GM18502 (cell line): Measurements from ENCODE around the gene GPR158.
"Not testable (repeated sequence)": the region's sequence is repeated elsewhere in the genome, so short reads cannot be mapped to it uniquely, and the experiment has no call there.

Experiments used
- ATAC-seq: cut with Tn5 transposase; IDR thresholded peaks from one replicate; pipeline ENCODE4 v1.9.1; 2021; ENCODE audit warnings: mild to moderate bottlenecking; ENCODE audit not compliant: unreplicated experiment, poor library complexity

Gene GPR158, protein sequence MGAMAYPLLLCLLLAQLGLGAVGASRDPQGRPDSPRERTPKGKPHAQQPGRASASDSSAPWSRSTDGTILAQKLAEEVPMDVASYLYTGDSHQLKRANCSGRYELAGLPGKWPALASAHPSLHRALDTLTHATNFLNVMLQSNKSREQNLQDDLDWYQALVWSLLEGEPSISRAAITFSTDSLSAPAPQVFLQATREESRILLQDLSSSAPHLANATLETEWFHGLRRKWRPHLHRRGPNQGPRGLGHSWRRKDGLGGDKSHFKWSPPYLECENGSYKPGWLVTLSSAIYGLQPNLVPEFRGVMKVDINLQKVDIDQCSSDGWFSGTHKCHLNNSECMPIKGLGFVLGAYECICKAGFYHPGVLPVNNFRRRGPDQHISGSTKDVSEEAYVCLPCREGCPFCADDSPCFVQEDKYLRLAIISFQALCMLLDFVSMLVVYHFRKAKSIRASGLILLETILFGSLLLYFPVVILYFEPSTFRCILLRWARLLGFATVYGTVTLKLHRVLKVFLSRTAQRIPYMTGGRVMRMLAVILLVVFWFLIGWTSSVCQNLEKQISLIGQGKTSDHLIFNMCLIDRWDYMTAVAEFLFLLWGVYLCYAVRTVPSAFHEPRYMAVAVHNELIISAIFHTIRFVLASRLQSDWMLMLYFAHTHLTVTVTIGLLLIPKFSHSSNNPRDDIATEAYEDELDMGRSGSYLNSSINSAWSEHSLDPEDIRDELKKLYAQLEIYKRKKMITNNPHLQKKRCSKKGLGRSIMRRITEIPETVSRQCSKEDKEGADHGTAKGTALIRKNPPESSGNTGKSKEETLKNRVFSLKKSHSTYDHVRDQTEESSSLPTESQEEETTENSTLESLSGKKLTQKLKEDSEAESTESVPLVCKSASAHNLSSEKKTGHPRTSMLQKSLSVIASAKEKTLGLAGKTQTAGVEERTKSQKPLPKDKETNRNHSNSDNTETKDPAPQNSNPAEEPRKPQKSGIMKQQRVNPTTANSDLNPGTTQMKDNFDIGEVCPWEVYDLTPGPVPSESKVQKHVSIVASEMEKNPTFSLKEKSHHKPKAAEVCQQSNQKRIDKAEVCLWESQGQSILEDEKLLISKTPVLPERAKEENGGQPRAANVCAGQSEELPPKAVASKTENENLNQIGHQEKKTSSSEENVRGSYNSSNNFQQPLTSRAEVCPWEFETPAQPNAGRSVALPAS (N-terminal part only)

DNA sequence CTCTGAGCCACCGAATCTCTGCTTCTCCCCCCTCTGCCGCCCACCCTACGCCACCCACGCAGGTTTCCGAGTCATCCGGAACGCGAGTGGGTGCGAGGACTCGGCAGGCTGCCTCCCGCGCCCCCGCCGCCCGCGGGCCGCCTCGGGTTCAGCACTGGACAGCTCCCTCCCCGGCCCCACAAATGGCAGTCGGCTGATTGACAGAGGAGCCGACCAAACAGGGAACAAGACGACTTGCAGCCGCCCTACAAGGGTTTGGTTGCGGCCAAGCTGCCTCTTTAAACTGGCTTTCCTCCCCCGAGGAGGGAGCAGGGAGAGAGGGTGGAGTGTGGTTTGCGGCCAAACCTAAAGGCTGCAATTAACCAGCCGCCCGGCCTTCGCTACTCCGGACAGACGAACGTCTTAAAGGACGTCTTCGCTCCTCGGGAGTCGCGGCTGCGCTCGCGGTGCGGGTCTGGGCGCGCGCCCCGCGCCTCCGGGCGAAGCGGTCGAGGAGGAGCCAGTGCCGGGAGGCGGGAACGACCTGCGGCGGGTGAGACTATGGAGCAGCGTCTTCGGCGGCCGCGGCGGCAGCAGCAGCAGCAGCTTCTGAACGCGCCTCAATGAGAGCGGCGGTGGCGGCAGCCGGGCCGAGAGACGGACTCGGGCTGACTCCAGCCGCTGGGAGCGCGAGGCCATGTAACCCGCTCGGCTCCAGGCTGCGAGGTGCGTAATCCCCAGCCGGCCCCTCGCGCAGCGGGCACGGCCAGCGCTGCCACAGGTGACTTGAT is at the start of gene GPR158:
GPR158 (plus strand) TSS at position 541 of the 770 bp plus-strand sequence. CDS start 420 bp downstream, outside the sequence.
- peak; percentile 83 for ATAC-seq

DNA sequence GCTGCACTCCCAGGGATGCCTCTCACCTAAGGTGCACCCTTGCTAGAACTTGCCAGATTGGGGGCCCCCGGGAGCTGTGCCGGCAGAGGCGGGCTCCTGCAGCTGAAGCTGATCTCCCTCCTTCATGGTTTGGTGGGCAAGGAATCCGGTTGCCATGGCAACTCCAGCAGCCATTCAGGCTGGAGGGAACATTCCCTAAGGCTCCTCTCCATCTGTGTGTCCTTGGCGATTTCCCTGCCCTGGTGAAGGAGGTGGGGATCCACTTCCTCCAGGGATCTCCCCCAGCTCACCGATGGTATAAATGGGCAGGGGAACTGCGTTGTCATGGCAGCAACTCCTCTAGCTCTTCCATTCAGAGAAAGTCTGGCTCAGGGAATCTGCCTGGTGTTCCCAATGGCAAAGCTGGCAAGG is 49.6 kb upstream of the GPR158 start:
- ATAC-seq: no peak

DNA sequence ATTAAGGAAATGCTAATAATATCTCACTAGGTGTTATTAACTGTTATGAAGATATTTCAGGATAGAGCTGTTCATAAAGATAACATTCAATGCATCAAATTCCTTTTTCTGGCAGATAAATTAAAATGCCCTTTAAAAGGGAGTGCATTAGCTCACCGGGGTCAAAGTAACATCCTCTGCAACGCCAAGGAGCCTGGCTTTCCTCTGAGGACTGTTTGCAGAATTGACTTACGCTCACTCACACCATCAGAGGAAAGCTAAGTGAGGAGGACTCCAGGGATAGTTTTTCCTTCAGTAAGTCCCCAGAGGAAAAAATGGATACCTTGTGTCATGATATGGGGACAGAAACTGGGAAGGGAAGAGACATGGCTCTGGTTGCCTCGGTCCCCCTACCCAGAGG is 45.2 kb upstream of the GPR158 start:
- no peak for ATAC-seq

DNA sequence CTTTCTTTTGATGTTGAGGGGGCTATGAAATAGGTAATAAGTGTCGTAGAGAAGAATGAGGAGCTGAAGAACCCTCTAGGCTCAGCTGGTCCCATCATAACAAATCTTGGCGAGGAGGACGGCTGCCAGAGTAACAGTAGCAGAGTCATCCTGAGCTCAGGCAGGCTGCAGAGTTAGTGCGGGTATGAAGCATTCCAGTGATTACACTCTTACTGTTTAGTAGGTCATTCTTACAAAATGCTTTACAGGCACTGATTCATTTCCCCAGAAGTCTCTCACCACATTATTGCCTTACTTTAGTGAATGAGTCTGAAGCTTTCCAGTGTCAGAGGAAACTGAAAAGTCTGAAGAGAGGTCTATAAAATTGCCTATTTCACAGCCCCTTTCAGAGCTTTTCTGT is 43.9 kb upstream of the GPR158 start:
- no peak for ATAC-seq

DNA sequence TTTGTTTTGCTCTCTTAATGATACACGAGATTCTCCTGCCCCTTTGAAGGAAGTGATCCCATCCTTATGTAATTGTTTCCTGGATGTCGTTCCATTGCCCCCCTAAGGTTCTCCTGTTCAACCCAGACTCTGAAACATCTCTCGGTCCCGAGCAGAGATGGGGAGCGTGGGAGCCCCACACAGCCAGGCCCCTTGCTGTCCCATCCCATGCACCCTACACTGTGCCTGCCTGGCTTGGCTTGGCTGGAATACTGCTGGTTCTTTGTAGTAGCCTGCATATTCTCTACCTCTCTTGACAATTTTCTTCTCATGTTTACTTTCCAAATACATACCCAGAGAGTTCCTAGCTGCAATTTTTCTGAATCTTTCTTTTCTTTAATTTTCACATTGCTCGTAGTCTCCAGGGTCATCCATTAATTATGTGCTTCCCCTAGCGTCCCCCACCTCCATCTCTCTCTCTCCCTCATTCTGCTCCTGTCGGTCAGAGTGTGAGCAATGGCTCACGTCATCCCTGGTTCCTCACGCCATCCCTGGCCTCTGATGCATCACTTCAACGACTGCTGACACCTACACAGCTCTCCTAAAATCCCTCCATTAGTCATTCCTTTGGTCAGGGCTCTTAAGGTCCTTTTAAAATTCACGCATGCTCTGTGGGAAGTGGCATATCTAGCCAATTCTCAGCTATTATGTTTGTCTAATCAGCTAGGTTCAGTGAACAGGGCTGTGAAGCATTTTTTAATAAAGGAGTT is 32.5 kb upstream of the GPR158 start:
- no peak for ATAC-seq

DNA sequence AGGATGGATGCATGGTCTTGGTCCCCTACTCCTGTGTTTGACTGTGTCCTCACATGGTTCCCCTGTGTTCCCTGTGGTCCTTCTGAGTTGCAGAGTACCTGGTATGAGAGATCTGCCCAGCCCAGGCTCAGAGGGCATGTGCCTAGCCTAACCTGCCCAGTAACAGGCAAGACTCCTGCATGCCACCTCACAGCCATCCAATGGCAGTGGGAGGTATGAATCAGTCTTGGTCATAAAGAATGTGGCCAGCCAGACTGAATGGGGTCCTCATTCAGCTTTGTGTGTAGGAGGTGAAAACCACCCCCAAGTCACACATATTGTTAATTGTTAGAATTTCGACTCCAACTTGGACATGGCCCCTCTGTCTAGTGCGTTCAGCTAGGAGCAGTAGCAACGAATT is 17.2 kb upstream of the GPR158 start:
- no peak for ATAC-seq

DNA sequence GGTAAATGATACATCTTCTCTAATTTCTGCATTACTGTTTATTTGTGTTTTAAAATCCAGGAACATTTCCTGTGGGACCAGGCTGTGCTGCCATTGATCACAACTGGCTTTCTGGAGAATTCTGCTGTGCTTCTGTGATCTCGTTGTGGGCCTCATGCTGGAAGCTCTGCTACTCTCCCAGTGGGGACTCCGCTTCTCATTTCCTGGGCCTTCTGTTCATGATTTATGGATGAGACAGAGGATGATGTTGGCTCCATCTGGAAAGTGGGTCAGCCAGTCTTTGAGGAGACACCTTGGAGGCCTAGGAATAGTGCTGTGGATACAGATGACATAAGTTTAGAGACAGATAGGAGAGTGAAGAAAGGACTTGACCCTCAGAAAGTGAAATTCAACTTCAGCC is 15.2 kb upstream of the GPR158 start:
- no peak for ATAC-seq

DNA sequence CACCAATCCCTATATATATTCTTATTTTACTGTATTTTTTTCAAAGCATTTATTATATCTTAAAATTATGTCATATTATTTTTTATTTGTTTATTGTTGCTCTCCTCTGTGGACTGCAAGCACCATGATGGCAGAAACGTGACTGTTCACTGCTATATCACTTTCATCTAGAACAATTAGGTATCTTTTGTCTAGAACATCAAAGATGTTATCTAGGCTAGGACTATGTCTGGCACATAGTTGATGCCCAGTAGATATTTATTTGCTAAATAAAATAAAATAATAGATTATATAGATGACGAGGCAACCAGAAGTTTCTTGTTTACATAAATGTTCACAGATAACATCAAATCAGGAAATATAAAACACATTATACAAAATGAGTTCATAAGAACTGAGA is 12.4 kb upstream of the GPR158 start:
- ATAC-seq: no peak

DNA sequence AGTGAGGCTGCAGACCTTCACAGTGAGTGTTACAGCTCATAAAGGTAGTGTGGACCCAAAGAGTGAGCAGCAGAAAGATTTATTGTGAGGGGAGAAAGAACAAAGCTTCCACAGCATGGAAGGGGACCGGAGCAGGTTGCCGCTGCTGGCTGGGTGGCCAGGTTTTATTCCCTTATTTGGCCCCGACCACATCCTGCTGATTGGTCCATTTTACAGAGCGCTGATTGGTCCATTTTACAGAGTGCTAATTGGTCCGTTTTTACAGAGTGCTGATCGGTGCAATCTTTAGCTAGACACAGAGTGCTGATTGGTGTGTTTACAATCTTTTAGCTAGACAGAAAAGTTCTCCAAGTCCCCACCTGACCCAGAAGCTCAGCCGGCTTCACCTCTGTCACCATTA is 11.3 kb upstream of the GPR158 start:
- ATAC-seq: not testable (repeated sequence)

DNA sequence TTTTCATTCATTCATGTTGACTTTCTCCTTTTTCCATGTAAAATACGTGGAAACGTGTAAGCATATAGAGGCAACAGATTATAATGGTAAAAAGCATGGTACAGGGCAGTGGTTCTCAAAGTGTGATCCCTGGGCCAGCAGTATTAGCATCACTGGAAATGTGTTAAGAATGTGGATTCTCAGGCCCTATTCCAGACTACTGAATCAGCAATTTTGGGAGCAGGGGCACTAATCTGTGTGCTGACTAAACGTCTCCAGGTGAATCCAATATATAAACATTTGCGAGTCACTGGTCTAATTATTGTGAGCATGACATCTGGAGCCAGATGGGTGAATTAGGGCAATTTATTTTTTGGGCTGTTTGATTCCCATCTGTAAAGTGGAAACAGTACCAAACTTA is 5.1 kb upstream of the GPR158 start:
- ATAC-seq: no peak

DNA sequence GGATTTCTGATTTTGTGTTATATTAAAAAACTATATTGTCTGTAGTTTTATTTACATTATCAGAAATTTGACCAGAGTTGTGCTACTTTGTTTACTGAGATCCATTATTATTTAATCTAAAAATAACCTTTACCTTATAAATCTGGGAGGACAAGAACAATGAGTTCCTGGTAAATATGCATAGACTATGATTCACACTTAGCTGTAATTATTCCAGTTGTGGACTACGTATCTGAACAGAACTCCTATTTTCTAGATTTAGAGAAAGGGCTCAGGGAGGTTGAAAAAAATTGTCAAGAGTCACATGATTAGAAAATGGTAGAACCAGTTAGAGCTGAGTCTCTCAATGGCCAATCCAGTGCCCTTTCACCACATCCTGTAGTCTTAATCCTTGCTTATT is 4.2 kb upstream of the GPR158 start:
- ATAC-seq: no peak

DNA sequence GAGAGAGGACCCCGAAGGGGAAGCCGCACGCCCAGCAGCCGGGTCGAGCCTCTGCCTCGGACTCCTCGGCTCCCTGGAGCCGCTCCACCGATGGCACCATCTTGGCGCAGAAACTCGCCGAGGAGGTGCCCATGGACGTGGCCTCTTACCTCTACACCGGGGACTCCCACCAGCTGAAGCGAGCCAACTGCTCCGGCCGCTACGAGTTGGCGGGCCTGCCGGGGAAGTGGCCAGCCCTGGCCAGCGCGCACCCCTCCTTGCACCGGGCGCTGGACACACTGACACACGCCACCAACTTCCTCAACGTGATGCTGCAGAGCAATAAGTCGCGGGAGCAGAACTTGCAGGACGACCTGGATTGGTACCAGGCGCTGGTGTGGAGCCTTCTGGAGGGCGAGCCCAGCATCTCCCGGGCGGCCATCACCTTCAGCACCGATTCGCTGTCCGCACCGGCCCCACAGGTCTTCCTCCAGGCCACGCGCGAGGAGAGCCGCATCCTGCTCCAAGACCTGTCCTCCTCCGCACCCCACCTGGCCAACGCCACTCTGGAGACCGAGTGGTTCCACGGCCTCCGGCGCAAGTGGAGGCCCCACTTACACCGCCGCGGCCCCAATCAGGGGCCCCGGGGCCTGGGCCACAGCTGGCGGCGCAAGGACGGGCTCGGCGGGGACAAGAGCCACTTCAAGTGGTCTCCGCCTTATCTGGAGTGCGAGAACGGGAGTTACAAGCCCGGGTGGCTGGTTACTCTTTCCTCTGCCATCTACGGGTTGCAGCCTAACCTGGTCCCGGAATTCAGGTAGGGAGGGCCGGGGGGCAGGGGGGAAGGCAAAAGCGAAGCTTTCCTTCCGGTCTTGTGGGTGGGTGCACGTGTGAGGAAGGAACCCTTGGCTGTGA is 973 bp downstream of the GPR158 start:
- ATAC-seq: no peak

DNA sequence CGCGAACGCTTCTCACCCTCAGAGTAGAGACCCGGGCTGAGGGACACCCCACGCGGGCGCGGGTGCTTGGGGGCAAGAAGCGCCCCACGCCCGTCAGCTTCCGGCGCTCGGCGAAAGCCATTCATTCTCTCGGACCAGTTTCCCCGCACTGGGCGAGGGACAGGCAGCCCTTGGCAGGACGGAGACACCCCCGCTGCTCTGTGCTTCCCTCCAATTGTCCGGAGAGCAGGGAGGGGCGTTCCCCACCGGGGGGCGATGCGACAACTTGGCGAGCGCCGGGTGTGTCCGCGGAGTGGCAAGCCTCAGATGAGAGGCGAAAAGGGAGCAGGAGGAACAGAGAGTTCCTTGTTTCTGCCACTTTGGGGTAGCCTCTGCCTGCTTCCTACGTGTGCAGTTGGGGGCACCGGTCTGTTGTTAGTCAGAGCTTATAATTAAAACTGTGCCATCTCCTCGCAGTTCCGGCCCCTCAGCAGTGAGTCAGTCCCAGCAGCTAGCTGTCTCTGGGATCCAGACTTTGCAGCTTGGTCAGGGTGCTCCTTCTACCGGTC is 1.7 kb downstream of the GPR158 start:
- ATAC-seq: no peak

DNA sequence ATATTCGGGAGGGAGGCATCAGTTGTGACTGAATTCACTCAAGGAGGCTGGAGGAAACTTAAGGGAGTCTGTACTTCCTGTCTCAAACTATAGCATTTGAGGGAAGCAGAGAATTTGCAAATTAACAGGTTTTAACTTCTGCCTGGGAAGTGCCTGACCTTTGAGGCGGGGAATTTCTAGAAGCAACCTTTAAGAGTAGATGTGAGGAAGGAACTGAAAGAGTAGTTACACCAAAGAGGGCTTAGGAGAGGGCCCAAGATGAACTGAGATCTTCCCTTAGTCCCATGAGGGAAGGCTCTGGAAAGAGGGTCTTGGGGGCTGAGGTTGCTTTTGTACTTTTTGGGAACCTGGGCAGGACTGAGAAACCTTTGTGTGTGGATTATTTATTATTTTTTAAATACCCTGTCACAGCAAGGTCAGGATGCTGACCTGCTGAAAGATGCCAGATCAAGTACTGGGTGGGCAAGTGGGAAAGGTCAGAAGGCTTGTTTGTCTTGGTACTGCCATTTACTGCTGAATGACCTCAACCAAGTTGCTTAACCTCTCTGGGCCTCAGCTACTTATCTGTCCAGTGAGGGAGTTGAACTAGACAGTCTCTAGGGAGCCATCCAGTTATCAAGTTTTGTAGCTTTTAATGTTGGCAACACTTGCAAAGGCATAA is 2.4 kb downstream of the GPR158 start:
- no peak for ATAC-seq

DNA sequence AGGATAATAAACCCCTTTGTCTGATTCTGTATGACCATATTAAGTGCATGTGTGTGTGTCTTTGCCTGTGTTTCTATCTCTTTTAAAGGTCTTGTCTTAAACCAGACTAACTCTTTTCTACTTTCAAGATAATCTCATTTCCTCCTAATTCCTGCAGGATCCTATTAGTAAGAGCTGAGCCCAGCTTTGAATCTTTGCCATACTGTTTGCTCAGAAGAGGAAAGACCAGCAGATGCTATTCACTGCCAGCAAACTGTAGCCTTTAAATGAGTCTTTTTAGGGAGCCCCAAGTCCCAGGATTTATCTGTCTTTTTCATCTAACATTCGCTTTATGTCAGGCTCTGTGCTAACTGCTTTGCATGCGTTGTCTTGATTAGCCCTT is 2.9 kb downstream of the GPR158 start:
- ATAC-seq: no peak

DNA sequence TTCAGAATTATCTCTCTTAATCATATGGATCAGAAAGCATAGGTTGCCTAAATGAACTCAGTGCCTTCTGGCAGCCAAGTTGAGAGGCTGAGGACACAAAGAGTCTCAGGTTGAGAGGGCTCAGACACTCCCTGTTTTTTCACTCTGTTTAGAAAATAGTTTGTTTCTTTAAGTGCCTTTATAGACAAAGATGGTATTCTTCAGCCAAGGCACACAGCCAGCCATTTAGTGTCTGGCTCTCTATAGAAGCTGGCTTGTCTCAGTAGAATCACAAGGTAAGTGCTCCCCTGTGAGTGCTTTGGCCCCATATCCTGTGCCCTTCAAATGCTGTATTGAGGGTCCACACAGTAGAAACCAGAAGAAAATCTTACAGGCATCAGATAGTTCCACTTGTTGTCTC is 3.6 kb downstream of the GPR158 start:
- ATAC-seq: no peak

DNA sequence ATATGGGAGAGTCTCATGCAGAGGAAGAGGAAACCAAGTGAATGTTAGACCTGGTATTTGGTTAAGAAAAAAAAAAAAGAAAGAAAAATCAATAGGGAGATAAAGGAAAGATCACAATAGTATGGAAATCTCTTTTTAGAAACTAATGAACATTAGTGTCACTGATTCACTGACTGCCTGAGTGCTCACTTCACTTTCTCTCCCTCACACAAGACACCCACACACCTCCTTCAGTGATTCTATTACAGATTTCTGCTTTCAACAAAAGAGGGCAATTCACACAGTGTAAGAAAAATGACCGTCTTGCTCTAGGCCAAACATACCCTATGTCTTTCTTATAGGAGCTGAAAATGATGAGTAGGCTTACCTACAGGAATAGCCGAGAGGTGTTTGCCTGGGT is 6.0 kb downstream of the GPR158 start:
- no peak for ATAC-seq

DNA sequence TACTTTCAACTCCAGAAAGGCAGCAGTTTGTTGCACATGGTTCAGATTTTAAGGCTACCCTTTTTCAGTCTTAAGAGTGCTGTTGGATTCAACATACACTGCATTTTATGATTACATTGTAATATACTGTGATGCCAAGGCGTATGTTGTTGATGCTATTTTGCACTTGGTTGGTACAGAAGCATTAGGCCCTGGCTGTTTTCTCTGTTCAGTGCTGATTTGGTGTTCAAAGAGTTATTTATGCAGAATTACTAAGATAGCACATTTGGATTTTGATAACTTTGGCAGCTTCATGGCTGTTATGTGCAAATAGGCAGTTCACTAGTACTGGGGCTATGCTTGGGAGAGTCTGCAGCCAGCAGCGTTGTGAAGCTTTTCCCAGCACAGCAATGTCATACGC is 7.8 kb downstream of the GPR158 start:
- no peak for ATAC-seq
